Measurements from ENCODE around the gene RBM33.

RBM33 gene

GRCh38 chr7:155710031-155710430 lies 65.6 kb downstream of the RBM33 start:
- DNase-seq (ENCODE audit: extremely low spot score) = no peak
- TF ChIP-seq CTCF (IDR thresholded peaks at IDR 0.05; ENCODE audit: control extremely low read depth, extremely low read depth, low read depth, missing control alignments) = no peak
- CTCF ChIA-PET = interaction anchor here (1.6 kb wide), 1 partner anchor 111 kb away, joined by 4 read pairs; no protein-coding TSS in a partner anchor
- POLR2A ChIA-PET = interaction anchor here (0.7 kb wide), 1 partner anchor 11 kb away, joined by 3 read pairs; no protein-coding TSS in a partner anchor

GRCh38 chr7:155710530-155710929 lies 66.1 kb downstream of the RBM33 start:
- TF ChIP-seq CTCF (IDR thresholded peaks at IDR 0.05; ENCODE audit: control extremely low read depth, extremely low read depth, low read depth, missing control alignments) = no peak
- no peak for DNase-seq (ENCODE audit: extremely low spot score)
- ChIA-PET POLR2A (interaction anchor here (0.7 kb wide), 1 partner anchor 11 kb away, joined by 3 read pairs; no protein-coding TSS in a partner anchor), CTCF (interaction anchor here (1.6 kb wide), 1 partner anchor 112 kb away, joined by 4 read pairs; no protein-coding TSS in a partner anchor)

GRCh38 chr7:155711081-155711480 lies 66.6 kb downstream of the RBM33 start:
- TF ChIP-seq CTCF (IDR thresholded peaks at IDR 0.05; ENCODE audit: control extremely low read depth, extremely low read depth, low read depth, missing control alignments) = no peak
- ChIA-PET CTCF (interaction anchor here (1.2 to 1.8 kb wide), 3 partner anchors 8 to 112 kb away, joined by 3 to 6 read pairs (median 4); no protein-coding TSS in a partner anchor), POLR2A (no interaction called here)
- no peak for DNase-seq (ENCODE audit: extremely low spot score)

- CTCF ChIA-PET = interaction anchor here (1.2 to 1.5 kb wide), 2 partner anchors 19 to 55 kb away, joined by 3 read pairs; no protein-coding TSS in a partner anchor
- TF ChIP-seq CTCF (IDR thresholded peaks at IDR 0.05; ENCODE audit: control extremely low read depth, extremely low read depth, low read depth, missing control alignments) = no peak
Measured at GRCh38 chr7:155713384-155713783, 68.9 kb downstream of the RBM33 start.

GRCh38 chr7:155714702-155715101 lies 70.2 kb downstream of the RBM33 start:
- TF ChIP-seq CTCF (IDR thresholded peaks at IDR 0.05; ENCODE audit: control extremely low read depth, extremely low read depth, low read depth, missing control alignments) = no peak
- ChIA-PET CTCF (interaction anchor here (1.1 kb wide), 1 partner anchor 116 kb away, joined by 3 read pairs; no protein-coding TSS in a partner anchor), POLR2A (no interaction called here)
- no peak for DNase-seq (ENCODE audit: extremely low spot score)

More at GRCh38 chr7:155713384-155713783, 68.9 kb downstream of the RBM33 start:
- no peak for DNase-seq (ENCODE audit: extremely low spot score)
- POLR2A ChIA-PET = no interaction called here

GRCh38 chr7:155715111-155715805 lies 70.8 kb downstream of the RBM33 start:
- DNase-seq (ENCODE audit: extremely low spot score) = no peak
- POLR2A ChIA-PET = no interaction called here
- no peak for TF ChIP-seq CTCF (IDR thresholded peaks at IDR 0.05; ENCODE audit: control extremely low read depth, extremely low read depth, low read depth, missing control alignments)
- CTCF ChIA-PET = interaction anchor here (1.0 to 2.1 kb wide), 8 partner anchors 9 to 117 kb away, joined by 3 to 14 read pairs (median 4); no protein-coding TSS in a partner anchor

Data from GM10248 (cell line).